ENCODE data around the gene EML2.

EML2 gene

GRCh38 chr19:45663800-45664199 lies 24.6 kb upstream of the EML2 start:
- Histone ChIP-seq H3K27me3 (ENCODE audit: insufficient read depth, low read length, poor library complexity) (peaks cover 17% of the 10 kb centered on the region), H4K20me1 (ENCODE audit: insufficient read depth, low read length) (no peaks in the 10 kb centered on the region), H3K27ac (ENCODE audit: low read length) (no peak overlapping the region), H3K79me2 (ENCODE audit: insufficient read depth, low read length) (no peaks in the 10 kb centered on the region), H3K9ac (ENCODE audit: low read depth, low read length) (no peak overlapping the region), H2AFZ (ENCODE audit: low read depth, low read length) (no peak overlapping the region), H3K9me3 (ENCODE audit: insufficient read depth, low read length, severe bottlenecking) (no peaks in the 10 kb centered on the region), H3K4me2 (ENCODE audit: insufficient read depth, low read length) (no peak overlapping the region), H3K4me3 (ENCODE audit: low read depth in 1 of 2, low read length in 2 of 2) (no peak overlapping the region), H3K4me1 (ENCODE audit: insufficient read depth, low read length) (peaks cover 14% of the 10 kb centered on the region), H3K36me3 (ENCODE audit: insufficient read depth, low read length) (no peaks in the 10 kb centered on the region)
- no peak for TF ChIP-seq CTCF (IDR thresholded peaks at IDR 0.05; ENCODE audit: borderline replicate concordance, extremely low read depth, low read length, poor library complexity, severe bottlenecking)
- no peak for TF ChIP-seq EZH2 (IDR thresholded peaks at IDR 0.05; ENCODE audit: borderline replicate concordance, low read depth, low read length, severe bottlenecking)
- no peak for DNase-seq
- no peak for ATAC-seq (ENCODE audit: insufficient read depth, low read depth)

DNA sequence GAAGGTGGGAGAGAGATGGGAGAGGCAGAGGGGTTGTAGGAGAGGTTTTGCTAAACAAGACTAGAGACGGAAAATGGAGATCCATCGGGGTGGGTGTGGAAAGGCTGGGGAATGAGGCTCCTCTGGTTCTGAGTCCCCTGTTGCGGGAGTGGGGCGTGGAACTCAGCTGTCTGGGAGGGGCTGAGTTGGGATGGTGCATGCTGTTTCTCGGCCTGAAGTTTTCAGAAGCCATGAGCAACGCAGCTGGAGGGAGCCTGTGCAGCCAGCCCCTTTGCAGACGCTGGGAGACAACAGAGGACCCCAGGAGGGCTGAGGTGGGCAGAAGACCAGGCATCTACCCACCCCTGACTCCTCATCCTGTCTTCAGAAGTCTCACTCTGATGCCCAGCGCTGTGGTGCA lies 21.4 kb upstream of the EML2 start:
- Histone ChIP-seq H3K9me3 (ENCODE audit: insufficient read depth, low read length, severe bottlenecking) (no peaks in the 10 kb centered on the region), H3K27me3 (ENCODE audit: insufficient read depth, low read length, poor library complexity) (peaks cover 9% of the 10 kb centered on the region), H3K27ac (ENCODE audit: low read length) (no peak overlapping the region), H3K9ac (ENCODE audit: low read depth, low read length) (no peak overlapping the region), H3K79me2 (ENCODE audit: insufficient read depth, low read length) (no peaks in the 10 kb centered on the region), H3K4me3 (ENCODE audit: low read depth in 1 of 2, low read length in 2 of 2) (no peak overlapping the region), H3K4me2 (ENCODE audit: insufficient read depth, low read length) (no peak overlapping the region), H3K4me1 (ENCODE audit: insufficient read depth, low read length) (no peaks in the 10 kb centered on the region), H2AFZ (ENCODE audit: low read depth, low read length) (no peak overlapping the region), H3K36me3 (ENCODE audit: insufficient read depth, low read length) (no peaks in the 10 kb centered on the region), H4K20me1 (ENCODE audit: insufficient read depth, low read length) (no peaks in the 10 kb centered on the region)
- TF ChIP-seq EZH2 (IDR thresholded peaks at IDR 0.05; ENCODE audit: borderline replicate concordance, low read depth, low read length, severe bottlenecking), result no peak
- no peak for TF ChIP-seq CTCF (IDR thresholded peaks at IDR 0.05; ENCODE audit: borderline replicate concordance, extremely low read depth, low read length, poor library complexity, severe bottlenecking)
- ATAC-seq (ENCODE audit: insufficient read depth, low read depth) (no peak), DNase-seq (no peak)

GRCh38 chr19:45659096-45659729 lies 20.0 kb upstream of the EML2 start:
- no peaks in the 10 kb centered on the region for H3K9me3 ChIP-seq (ENCODE audit: insufficient read depth, low read length, severe bottlenecking)
- H3K79me2 ChIP-seq (ENCODE audit: insufficient read depth, low read length), result no peaks in the 10 kb centered on the region
- H3K9ac ChIP-seq (ENCODE audit: low read depth, low read length), result no peak overlapping the region
- H3K4me1 ChIP-seq (ENCODE audit: insufficient read depth, low read length), result no peaks in the 10 kb centered on the region
- no peak for ATAC-seq (ENCODE audit: insufficient read depth, low read depth)
- H3K36me3 ChIP-seq (ENCODE audit: insufficient read depth, low read length), result no peaks in the 10 kb centered on the region
- H4K20me1 ChIP-seq (ENCODE audit: insufficient read depth, low read length), result no peaks in the 10 kb centered on the region
- no peak for DNase-seq
- H3K27ac ChIP-seq (ENCODE audit: low read length), result no peak overlapping the region
- peaks cover 9% of the 10 kb centered on the region for H3K27me3 ChIP-seq (ENCODE audit: insufficient read depth, low read length, poor library complexity)
- H3K4me2 ChIP-seq (ENCODE audit: insufficient read depth, low read length), result no peak overlapping the region
- H3K4me3 ChIP-seq (ENCODE audit: low read depth in 1 of 2, low read length in 2 of 2), result no peak overlapping the region
- H2AFZ ChIP-seq (ENCODE audit: low read depth, low read length), result no peak overlapping the region
- TF ChIP-seq EZH2 (IDR thresholded peaks at IDR 0.05; ENCODE audit: borderline replicate concordance, low read depth, low read length, severe bottlenecking) (no peak), CTCF (IDR thresholded peaks at IDR 0.05; ENCODE audit: borderline replicate concordance, extremely low read depth, low read length, poor library complexity, severe bottlenecking) (no peak)
